Measurements from ENCODE around the gene USP5. TPM values are rescaled to one million over a fixed set of nuclear protein-coding genes. Genes with fewer than 3 reads are reported as not detected.

The USP5 gene
- polyA plus RNA-seq, 1 donor from 2014 or later, result 130 TPM

DNA sequence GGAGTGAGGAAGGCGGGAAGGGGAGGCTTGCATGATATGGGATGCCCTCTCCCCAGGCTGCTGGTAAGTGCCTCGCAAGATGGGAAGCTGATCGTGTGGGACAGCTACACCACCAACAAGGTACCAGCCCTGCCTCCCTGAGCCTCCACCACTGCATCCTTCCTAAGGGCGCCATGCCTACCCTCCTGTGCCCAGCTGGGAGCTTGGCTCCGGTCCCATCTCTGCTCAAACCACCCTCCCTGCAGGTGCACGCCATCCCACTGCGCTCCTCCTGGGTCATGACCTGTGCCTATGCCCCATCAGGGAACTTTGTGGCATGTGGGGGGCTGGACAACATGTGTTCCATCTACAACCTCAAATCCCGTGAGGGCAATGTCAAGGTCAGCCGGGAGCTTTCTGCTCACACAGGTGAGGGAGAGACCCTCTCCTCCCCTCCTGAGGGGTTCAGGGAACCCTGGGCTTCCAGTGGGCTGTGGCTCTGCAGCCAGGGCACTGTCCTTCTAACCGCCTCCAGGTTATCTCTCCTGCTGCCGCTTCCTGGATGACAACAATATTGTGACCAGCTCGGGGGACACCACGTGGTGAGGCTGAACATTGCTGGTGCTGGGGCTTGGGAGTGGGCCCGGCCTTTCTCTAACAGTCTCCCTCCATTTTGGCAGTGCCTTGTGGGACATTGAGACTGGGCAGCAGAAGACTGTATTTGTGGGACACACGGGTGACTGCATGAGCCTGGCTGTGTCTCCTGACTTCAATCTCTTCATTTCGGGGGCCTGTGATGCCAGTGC, 8.6 kb upstream of the USP5 start:
- Histone ChIP-seq H3K4me2 (ENCODE audit: low read length) (no peak overlapping the region), H3K27ac (ENCODE audit: low read length) (no peak overlapping the region), H3K79me2 (replicated peaks; ENCODE audit: insufficient read depth, low read length) (no peaks in the 10 kb centered on the region), H3K9me2 (ENCODE audit: insufficient read depth, low read length) (no peaks in the 10 kb centered on the region), H3K4me3 (ENCODE audit: low read length) (no peak overlapping the region), H3K36me3 (ENCODE audit: insufficient read depth, low read length) (no peaks in the 10 kb centered on the region), H3K27me3 (ENCODE audit: insufficient read depth, low read depth, low read length) (no peaks in the 10 kb centered on the region), H3K9me3 (ENCODE audit: low read length) (no peaks in the 10 kb centered on the region), H3F3A (ENCODE audit: insufficient read depth, low read length, poor library complexity, severe bottlenecking) (no peaks in the 10 kb centered on the region), H2AFZ (ENCODE audit: low read depth, low read length) (no peak overlapping the region), H4K20me1 (ENCODE audit: insufficient read depth) (no peaks in the 10 kb centered on the region), H3K9ac (ENCODE audit: low read length) (no peak overlapping the region)
- TF ChIP-seq MXI1 (conservative IDR thresholded peaks at IDR 0.05; ENCODE audit: poor library complexity, severe bottlenecking), result no peak
- no peak for TF ChIP-seq TAF1 (IDR thresholded peaks at IDR 0.05; ENCODE audit: low read depth)
- TF ChIP-seq, protein P1, sequence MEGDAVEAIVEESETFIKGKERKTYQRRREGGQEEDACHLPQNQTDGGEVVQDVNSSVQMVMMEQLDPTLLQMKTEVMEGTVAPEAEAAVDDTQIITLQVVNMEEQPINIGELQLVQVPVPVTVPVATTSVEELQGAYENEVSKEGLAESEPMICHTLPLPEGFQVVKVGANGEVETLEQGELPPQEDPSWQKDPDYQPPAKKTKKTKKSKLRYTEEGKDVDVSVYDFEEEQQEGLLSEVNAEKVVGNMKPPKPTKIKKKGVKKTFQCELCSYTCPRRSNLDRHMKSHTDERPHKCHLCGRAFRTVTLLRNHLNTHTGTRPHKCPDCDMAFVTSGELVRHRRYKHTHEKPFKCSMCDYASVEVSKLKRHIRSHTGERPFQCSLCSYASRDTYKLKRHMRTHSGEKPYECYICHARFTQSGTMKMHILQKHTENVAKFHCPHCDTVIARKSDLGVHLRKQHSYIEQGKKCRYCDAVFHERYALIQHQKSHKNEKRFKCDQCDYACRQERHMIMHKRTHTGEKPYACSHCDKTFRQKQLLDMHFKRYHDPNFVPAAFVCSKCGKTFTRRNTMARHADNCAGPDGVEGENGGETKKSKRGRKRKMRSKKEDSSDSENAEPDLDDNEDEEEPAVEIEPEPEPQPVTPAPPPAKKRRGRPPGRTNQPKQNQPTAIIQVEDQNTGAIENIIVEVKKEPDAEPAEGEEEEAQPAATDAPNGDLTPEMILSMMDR (IDR thresholded peaks at IDR 0.05; ENCODE audit: poor library complexity, severe bottlenecking), result no peak
- TF ChIP-seq POLR2AphosphoS5 (IDR thresholded peaks at IDR 0.05), result no peak
- no peak for TF ChIP-seq SMC3 (conservative IDR thresholded peaks at IDR 0.05; ENCODE audit: poor library complexity)
- TF ChIP-seq EP300 (conservative IDR thresholded peaks at IDR 0.05; ENCODE audit: poor library complexity, severe bottlenecking), result no peak
- no peak for TF ChIP-seq RAD21 (conservative IDR thresholded peaks at IDR 0.05)
- TF ChIP-seq, protein P2, sequence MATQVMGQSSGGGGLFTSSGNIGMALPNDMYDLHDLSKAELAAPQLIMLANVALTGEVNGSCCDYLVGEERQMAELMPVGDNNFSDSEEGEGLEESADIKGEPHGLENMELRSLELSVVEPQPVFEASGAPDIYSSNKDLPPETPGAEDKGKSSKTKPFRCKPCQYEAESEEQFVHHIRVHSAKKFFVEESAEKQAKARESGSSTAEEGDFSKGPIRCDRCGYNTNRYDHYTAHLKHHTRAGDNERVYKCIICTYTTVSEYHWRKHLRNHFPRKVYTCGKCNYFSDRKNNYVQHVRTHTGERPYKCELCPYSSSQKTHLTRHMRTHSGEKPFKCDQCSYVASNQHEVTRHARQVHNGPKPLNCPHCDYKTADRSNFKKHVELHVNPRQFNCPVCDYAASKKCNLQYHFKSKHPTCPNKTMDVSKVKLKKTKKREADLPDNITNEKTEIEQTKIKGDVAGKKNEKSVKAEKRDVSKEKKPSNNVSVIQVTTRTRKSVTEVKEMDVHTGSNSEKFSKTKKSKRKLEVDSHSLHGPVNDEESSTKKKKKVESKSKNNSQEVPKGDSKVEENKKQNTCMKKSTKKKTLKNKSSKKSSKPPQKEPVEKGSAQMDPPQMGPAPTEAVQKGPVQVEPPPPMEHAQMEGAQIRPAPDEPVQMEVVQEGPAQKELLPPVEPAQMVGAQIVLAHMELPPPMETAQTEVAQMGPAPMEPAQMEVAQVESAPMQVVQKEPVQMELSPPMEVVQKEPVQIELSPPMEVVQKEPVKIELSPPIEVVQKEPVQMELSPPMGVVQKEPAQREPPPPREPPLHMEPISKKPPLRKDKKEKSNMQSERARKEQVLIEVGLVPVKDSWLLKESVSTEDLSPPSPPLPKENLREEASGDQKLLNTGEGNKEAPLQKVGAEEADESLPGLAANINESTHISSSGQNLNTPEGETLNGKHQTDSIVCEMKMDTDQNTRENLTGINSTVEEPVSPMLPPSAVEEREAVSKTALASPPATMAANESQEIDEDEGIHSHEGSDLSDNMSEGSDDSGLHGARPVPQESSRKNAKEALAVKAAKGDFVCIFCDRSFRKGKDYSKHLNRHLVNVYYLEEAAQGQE (IDR thresholded peaks at IDR 0.05; ENCODE audit: borderline replicate concordance), result no peak
- TF ChIP-seq EZH2 (IDR thresholded peaks at IDR 0.05; ENCODE audit: borderline replicate concordance, insufficient read depth, low read length, poor library complexity, severe bottlenecking), result no peak

GRCh38 chr12:6845395-6845794, 6.6 kb upstream of the USP5 start:
- TF ChIP-seq SMC3 (conservative IDR thresholded peaks at IDR 0.05; ENCODE audit: poor library complexity) (no peak), TAF1 (IDR thresholded peaks at IDR 0.05; ENCODE audit: low read depth) (no peak), EP300 (conservative IDR thresholded peaks at IDR 0.05; ENCODE audit: poor library complexity, severe bottlenecking) (no peak)
- H3K79me2 ChIP-seq (replicated peaks; ENCODE audit: insufficient read depth, low read length), result peaks cover 7% of the 10 kb centered on the region
- H3K4me2 ChIP-seq (ENCODE audit: low read length), result no peak overlapping the region
- H3K27me3 ChIP-seq (ENCODE audit: insufficient read depth, low read depth, low read length), result no peaks in the 10 kb centered on the region
- no peaks in the 10 kb centered on the region for H3K36me3 ChIP-seq (ENCODE audit: insufficient read depth, low read length)
- no peaks in the 10 kb centered on the region for H3F3A ChIP-seq (ENCODE audit: insufficient read depth, low read length, poor library complexity, severe bottlenecking)
- no peaks in the 10 kb centered on the region for H4K20me1 ChIP-seq (ENCODE audit: insufficient read depth)
- H3K4me3 ChIP-seq (ENCODE audit: low read length), result no peak overlapping the region
- H3K27ac ChIP-seq (ENCODE audit: low read length), result no peak overlapping the region
- no peaks in the 10 kb centered on the region for H3K9me2 ChIP-seq (ENCODE audit: insufficient read depth, low read length)
- no peaks in the 10 kb centered on the region for H3K9me3 ChIP-seq (ENCODE audit: low read length)
- no peak overlapping the region for H2AFZ ChIP-seq (ENCODE audit: low read depth, low read length)
- no peak overlapping the region for H3K9ac ChIP-seq (ENCODE audit: low read length)
